Bone marrow (tissue), 2 donors: ENCODE results near the gene ADSL.
"Not testable (repeated sequence)": the region's sequence is repeated elsewhere in the genome, so short reads cannot be mapped to it uniquely, and the experiment has no call there.

Experiments used
- DNase-seq, 2 donors: peaks; one replicate each; lab custom pipeline; 2025; lab: John Stamatoyannopoulos, UW

ADSL gene

DNA sequence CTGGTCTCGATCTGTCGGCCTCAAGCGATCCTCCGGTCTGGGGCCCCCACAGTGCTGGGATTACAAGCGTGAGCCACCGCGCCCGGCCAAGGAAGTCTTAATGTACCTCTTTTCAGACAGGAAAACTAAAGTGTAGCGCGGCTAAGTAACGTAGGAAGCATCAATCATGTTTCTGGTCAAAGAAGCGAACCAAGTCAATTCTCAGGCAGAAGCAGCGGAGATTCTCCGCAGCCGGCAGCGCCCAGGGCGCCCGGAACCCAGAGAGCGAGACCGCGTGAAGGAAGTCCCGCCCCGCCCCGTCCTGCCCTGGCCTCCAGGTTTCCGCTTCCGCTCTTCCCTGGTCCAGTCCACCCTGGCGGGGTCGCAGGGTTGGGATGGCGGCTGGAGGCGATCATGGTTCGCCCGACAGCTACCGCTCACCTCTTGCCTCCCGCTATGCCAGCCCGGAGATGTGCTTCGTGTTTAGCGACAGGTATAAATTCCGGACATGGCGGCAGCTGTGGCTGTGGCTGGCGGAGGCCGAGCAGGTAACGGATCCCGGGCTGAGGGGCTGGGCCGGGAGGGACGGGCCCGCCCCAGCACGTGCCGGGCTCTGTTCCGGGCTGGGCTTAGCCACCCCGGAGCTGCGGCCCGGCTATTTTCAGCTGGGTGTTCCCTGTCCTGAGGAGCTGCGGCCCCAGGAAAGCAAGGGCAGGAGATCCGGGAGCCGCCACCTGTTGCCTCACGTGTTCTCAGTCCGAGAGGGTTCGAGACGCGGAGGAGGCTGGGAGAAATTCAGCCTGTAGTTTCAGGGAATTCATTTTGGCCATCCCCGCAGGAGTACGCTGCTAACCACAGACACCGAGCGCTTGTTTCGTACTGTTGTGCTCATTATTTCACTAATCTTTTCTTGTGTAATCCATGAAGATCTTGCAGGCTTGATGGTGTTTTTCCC, at the start of gene ADSL:
Gene ADSL (plus strand): TSS at position 316 of the 934 bp plus-strand sequence. CDS start 59 bp downstream, at position 375.
- peak; percentile 60 to 80 for DNase-seq

DNA sequence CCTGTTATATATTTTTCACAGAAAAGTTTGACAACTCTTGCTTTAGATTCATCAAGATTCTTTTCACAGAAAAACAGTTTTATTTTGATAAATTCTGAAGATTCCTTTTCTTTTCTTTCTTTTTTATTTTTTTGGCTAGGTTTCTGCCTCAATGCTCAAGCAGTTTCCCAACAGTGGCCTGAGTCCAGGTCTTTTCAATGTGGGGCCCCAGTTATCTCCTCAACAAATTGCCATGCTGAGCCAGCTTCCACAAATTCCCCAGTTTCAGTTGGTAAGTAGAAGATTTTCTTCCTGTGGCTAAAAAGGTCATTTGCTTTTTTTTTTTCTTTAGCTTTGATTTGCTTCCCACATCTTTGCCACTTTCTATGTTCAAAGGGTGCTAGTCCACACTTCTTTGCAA, 46.0 kb upstream of the ADSL start:
- DNase-seq: no peak

DNA sequence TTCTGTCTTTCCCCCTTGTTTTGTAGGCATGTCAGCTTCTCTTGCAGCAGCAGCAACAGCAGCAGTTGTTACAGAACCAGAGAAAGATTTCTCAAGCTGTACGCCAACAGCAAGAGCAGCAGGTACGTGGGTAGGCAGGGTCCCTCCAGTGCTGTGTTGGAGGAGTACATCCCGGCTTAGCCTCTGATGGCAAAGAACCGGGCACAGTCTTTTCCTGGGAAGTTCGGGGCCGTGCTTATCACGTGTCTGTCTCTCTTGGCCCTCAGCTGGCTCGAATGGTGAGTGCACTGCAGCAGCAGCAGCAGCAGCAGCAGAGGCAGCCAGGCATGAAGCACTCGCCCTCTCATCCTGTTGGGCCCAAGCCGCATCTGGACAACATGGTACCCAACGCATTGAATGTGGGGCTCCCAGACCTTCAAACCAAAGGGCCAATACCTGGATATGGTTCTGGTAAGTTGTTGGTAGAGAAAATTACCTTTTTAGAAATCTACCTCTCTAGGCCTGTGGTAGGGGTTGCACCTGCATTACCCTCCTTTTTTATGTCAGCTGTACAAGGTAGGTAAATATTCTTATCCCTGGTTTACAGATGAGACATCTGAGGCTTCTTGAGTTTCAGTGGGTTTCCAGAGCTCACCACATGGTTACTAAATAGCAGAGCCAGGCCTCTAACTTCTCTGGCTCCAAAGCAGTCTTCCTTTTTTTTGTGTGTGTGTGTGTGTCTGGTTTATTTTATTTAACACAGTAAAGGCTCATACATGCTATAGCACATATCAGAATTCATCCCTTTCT, 45.2 kb upstream of the ADSL start:
- no peak for DNase-seq

DNA sequence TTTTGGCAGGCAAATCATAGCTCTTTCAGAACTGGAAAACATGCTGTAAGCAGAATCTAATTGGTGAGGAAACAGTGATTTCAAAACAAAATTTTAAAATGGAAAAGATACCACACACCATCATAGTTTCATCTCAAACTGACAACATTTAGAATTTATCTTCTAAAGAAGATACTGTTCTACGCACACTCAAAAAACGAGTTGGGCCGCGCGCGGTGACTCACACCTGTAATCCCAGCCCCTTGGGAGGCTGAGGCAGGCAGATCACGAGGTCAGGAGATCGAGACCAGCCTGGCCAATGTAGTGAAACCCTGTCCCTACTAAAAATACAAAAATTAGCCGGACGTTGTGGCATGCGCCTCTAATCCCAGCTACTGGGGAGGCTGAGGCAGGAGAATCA, 44.2 kb upstream of the ADSL start:
- DNase-seq: no peak

DNA sequence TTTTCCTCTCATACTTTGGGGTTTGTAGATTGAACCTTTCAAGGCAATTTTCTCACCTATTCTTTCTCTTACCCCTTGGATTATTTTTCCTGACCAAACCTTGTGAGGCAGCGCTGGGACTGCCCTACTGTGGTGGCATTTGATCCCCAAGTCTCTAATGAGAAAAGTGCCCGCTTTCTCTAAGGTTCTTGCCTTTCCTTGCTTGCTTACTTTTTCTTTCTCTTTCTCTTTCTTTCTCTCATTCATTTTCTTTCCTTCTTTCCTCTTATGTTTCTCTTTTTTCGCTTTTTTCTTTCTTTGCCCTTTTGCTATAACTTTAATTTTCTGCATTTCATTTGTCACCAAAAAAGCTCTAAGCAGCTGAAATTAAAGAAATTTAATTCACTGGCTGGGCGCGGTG, 40.7 kb upstream of the ADSL start:
- no peak for DNase-seq

DNA sequence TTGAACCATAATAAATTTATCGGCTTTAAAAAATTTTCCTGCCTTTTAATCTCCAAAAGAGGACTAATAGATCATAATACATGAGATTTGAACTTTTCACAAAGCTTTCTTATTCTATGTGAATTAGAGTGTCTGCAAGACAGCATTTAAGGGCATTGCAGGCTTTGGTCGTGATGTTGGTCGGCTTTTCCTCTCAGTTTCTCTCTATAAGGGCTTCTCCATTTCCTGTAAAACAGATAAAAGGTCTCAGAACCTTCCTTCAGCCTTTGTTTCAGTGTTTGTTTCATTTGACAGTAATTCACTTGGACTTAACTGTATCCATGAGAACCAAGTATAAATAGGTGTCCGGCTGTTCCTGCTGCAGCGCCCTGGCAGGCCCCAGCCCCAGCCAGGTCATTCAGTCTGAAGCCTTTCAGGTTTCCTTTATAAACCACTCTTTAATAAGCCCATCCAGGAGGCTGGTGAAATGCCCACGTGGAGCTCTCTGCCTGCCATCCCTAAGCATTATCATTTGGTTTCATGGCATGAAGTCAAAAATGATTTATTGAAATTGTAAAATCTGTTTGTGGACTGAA, 37.2 kb upstream of the ADSL start:
- no peak for DNase-seq

DNA sequence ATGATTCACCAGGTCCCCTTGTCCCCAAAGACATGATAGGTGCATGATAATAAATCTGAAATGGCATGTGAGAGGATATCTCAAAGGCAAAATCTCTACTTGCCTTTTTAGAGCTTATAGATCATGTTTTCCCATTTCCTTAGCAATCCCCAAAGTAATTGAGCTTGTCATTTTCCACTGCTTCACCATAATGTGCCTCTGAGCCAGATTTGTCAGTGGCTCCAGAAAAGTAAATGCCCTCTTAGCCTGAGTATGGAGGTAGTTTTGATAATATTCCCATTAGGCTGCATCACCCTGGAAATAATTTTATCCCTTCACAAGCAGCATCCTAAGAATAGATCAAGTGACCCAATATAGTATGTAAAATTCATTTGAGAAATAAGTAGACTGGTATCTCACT, 36.7 kb upstream of the ADSL start:
- no peak for DNase-seq

DNA sequence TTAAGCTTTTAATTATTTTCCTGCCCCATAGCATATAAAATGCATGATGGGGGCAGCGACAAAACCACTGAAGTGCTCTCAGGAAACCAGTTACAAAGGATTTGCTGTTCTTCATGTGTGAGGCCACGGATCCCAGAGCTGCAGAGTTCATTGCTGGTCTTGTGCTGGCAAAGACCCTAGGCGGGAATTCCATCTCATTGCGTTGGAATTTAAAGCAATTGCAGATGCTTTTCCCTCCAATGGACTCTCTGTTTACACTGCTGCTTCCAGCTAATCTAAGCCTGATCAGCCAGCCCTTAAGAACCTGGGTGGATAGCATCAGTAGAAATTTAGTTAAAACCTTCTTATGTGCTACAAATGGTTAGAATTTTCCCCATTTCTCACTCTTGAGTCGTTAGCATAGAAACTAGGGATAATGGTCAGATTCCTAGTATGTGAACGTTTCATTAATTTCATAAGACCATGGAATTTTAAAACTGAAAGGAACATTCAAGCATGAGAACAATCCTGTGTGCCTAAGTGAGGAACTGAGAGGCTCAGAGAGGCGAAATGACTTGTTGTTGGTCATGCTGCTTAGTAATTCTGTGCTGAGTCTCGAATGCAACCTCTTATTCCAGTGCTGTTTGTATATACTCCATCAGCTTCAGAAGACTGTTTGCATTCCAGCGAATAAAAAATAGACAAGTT, 36.1 kb upstream of the ADSL start:
- DNase-seq: no peak

DNA sequence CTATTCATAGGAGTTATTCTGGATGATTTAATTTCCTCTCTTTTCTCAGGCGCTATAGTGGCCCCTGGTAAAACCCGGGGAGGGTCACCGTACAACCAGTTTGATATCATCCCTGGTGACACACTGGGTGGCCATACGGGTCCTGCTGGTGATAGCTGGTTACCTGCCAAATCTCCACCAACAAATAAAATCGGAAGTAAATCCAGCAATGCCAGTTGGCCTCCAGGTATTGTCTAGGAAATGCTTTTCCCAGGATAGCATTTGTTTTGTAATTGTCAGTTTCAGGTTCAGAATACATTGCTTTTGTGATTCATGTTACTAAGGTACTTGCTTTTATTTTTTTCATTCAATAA, 35.6 kb upstream of the ADSL start:
- no peak for DNase-seq

DNA sequence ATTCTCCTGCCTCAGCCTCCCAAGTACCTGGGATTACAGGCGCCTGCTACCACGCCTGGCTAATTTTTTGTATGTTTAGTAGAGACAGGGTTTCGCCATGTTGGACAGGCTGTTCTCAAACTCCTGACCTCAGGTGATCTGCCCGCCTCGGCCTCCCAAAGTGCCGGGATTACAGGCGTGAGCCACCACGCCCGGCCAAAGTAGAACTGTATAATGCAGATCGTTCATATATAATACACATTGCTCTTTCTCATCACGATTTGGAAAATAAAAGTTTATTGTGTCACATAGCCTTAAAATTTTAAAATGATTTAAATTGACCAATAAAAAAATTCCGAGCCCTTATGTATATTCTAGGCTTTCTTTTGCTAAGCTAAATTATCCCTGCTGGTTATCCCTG, 34.7 kb upstream of the ADSL start:
- not testable (repeated sequence) for DNase-seq

DNA sequence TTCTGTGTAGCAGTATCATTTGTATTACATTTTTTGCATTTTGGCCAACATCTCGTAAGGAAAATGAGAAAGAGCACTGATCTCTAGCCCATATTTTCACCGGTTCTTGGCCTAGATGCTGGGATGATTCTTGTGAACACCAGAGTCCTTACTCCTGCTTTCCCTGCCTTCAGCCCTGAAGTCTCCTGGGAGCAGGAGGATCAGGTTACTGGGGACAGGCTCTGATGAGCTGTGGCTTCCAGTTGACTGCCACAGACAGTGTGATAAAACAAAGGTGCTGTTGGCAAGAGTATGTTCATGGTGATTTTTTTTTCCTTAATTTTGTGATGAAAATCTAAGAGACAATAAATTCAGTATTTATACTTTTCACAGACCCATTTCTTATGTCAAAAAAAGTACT, 34.2 kb upstream of the ADSL start:
- no peak for DNase-seq

DNA sequence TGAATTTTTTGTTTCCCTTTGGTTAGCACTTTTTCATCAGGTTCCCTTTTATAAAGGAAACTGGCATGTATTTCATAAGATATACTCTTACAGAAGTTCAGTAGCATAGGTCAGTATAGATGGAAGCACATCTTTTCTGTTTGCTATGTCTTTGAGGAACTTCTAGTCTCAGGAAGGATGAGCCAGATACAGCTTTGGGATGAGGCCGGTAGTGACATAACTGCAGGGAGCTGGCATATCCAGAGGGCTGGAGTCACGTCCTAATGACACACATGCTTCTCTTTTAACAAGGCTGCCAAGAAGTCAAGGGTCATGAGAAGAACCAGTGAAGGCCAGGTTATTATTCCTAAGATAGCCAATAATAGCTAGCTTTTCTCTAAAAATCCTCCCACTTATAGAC, 33.3 kb upstream of the ADSL start:
- DNase-seq: no peak

DNA sequence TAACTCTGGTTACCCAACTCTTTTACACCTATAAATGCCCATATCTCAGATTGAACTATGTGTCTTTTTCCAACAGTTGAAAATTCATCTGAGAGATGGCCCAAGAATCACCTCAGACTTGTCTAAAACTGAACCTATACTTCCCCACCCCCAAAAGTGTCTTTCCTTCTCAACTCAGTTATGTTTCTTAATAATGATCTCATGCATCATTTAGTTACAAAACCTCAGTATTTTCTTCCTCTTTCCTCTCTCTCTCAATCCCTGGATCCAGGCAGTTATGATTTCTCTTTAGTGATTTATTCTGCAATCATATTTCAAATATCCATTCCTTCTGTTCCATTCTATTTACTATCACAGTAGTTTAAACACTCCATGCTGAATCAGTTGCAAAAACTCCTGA, 32.3 kb upstream of the ADSL start:
- no peak for DNase-seq

DNA sequence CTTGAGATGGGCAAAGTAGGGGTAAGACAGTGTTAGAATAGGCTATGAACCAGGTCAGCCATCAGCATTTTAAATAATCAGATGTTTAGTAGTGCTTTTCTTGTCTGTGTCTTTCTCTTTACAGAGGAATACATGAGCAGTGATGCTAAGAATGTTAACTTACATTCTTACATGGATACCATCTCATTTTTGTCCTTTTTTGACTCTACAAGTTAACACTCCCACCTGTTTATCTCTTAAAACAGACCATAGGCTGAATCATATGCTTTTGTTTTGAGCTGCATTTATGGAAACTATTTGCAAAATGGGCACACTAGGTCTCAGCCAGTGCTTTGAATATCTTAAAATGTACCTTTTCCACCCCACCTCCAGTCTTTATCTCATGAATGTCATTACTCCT, 25.6 kb upstream of the ADSL start:
- no peak for DNase-seq

DNA sequence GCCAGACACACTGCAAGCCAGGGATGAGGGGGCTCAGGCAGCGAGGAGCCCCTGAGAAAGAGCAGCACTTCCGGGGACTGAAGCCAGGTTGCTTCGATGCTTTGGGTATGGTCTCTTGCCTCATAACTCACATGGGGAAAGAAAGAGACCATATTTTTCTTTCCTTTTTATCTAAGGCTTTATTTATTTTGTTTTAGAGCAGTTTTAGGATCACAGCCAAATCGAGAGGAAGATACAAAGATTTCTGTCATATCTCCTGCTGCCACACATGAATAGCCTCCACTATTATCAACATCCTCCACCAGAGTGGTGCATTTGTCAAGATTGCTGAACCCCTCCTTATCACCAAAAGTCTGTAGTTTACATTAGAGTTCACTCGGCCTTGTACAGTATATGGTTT, 24.3 kb upstream of the ADSL start:
- DNase-seq: no peak

DNA sequence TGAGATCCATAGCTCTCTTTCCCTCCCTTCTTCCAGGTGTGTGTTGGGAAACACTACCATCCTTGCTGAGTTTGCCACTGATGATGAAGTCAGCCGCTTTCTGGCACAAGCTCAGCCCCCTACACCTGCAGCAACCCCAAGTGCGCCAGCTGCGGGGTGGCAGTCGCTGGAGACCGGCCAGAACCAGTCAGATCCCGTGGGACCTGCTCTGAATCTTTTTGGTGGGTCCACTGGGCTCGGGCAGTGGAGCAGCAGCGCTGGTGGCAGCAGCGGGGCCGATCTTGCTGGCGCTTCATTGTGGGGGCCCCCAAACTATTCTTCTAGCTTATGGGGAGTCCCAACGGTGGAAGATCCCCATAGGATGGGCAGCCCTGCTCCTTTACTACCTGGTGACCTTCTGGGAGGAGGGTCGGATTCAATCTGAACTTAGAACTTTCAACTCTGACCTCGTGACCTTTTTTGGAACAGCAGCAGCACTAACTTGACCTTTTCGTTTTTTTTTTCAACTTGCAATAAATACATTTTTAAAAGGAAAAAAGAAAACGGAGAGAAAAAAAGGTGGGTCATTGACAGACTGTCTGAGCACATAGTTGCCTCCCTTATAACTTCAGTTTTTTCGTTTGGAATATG, 23.4 kb upstream of the ADSL start:
- no peak for DNase-seq

DNA sequence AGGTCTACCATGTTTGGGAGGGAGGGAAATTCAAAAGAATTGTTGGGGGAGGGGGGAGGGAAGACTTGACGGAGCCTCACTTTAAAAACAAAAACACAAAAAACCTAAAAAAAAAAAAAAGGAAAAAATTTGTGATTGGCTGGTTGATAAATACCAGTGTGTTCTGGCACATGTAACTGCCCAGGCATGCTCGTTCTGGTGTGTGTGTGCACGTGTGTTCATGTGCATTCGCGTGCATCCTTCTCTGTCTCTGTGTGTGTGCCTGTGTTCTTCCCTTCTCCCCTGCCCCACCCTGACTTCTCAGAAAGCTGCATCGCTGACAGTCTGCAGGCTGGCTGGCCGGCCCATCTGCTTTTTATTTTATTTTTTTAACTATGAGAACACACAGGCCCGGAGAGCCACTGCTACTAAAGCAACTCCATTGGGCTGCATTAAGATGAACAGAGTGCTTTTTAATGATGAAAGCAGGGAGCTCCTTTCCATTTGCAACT, 22.6 kb upstream of the ADSL start:
- no peak for DNase-seq

DNA sequence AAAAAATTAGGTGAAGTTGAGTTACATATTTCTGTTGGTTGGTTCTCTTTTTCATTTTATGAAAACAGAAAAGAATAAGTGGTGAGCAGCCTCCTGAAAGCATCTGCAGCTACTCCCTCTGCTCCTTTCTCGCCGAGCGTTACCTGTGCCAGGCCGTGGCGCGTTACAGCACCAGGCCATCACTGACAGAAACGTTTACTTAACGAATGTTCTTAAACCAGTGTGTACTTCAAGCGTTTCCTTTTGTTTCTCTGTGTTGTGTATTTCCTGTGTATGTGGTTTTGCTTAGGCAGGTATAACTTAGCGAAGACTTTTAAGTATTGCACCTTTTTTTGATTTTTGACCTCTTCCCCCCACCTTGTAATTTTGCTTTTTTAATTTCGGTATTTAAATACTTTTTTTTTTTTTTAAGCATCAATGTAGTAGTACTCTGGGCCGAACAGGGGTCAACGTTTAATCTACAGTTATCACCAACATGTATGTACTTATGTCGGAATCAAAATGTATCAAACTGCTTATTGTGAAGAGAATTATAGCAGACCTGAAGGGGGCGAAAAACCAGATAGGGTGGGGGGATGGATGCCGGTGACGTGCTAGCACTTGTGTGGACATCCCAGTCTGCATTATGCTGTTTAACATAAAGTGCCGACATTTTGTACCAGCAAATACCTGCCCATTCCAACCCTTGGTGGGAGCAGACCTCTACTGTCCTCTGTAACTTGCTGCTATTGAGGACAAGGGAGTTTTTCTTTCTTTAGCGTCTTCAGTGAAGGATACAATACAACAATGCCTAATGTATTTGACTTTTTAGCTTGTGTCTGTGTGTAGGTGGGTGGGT, 21.6 kb upstream of the ADSL start:
- no peak for DNase-seq

DNA sequence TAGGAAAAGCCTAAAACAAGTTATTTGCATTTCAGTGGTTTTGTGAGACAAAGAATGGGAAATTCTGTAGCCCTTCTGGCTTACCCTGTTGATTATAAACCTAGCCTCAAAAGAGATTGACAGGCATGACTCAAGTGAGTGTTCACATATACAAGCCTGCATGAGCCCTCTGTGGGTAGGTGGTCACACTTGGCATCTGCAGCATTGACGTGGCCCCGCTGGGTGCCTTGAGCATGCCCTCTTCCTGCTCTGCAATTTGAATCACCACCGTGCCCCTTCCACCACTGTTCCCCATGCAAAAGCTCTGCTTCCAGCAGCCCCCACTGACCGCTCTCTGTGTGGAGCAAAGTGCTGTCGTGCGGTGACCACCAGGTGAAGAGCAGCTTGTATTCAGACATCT, 21.0 kb upstream of the ADSL start:
- no peak for DNase-seq

DNA sequence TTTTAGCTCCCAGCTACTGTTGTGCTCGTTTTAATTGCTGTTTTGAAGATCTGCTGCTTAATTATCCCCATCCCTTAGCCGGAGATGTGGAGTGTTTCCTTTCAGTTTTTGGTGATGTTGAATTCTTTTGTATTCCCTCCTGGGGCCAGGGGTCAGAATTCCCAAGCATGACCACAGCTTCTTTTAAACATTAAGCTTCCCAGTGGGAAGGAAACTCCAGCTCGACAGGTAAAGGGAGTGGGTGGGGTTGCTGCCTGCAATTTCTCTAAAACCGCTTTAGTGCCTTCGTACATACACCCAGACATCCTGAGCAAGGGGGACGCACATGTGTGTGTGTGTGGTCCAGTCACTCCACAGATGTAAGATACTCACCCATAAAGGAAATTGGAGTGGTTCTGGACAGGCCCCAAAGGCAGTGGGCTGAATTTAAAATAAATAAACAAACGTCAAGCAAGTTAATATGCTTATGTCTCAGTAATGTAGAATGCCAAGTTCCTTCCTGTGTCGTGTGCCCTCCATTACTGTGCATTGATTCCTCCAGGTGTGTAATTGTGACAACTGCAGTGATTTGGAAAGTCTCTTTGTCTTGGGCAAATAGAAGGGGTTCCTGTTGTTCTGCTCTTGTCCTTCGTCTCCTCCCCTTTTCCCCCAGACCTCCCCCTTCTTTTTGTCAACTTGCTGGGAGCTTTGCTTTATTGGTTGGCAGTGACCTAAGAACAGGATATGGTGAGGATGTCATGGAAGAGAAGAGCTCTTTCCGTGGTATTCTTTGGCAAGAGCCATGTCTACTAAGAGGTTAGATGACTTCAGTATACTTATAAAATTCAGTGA, 19.2 kb upstream of the ADSL start:
- DNase-seq: no peak
